HL-60/S4 treated with phorbol 12-myristate 13-acetate at 8.2 ng/mL for 4 days and 3 days (cell line): ENCODE measurements around the gene CEMIP2.

ENCODE experiments used
- in situ Hi-C: fragments of 300-500 bp; cut with MboI; formaldehyde crosslinking; loops from 2 replicates; pipeline ENCODE4 v1.15.0; 2022; ENCODE audit warnings: low sequenced_read_pairs

Gene CEMIP2

GRCh38 chr9:71752352-71752751 lies 16.0 kb downstream of the CEMIP2 start:
- in situ Hi-C loops = no loop called here

GRCh38 chr9:71748280-71748743 lies 20.0 kb downstream of the CEMIP2 start:
- in situ Hi-C loops = no loop called here

GRCh38 chr9:71747576-71747975 lies 20.7 kb downstream of the CEMIP2 start:
- in situ Hi-C loops = no loop called here

GRCh38 chr9:71746758-71747125 lies 21.6 kb downstream of the CEMIP2 start:
- in situ Hi-C loops = no loop called here

- in situ Hi-C loops = no loop called here
These were observed 22.1 kb downstream of the CEMIP2 start for GRCh38 chr9:71746023-71746757.

GRCh38 chr9:71744754-71745521 lies 23.4 kb downstream of the CEMIP2 start:
- in situ Hi-C loops = no loop called here

- in situ Hi-C loops = no loop called here
These were observed 24.4 kb downstream of the CEMIP2 start for GRCh38 chr9:71743882-71744281.

- in situ Hi-C loops = no loop called here
These were observed 25.1 kb downstream of the CEMIP2 start for GRCh38 chr9:71743217-71743705.

GRCh38 chr9:71742703-71743102 lies 25.6 kb downstream of the CEMIP2 start:
- in situ Hi-C loops = no loop called here

- in situ Hi-C loops = no loop called here
These were observed 26.2 kb downstream of the CEMIP2 start for GRCh38 chr9:71741926-71742648.

GRCh38 chr9:71740199-71740598 lies 28.1 kb downstream of the CEMIP2 start:
- in situ Hi-C loops = no loop called here

GRCh38 chr9:71737455-71737854 lies 30.9 kb downstream of the CEMIP2 start:
- in situ Hi-C loops = no loop called here

GRCh38 chr9:71736236-71736635 lies 32.1 kb downstream of the CEMIP2 start:
- in situ Hi-C loops = no loop called here

GRCh38 chr9:71734950-71735349 lies 33.4 kb downstream of the CEMIP2 start:
- in situ Hi-C loops = no loop called here

- in situ Hi-C loops = no loop called here
These were observed 35.1 kb downstream of the CEMIP2 start for GRCh38 chr9:71733176-71733575.

GRCh38 chr9:71729816-71730526 lies 38.3 kb downstream of the CEMIP2 start:
- in situ Hi-C loops = no loop called here

GRCh38 chr9:71726723-71727122 lies 41.6 kb downstream of the CEMIP2 start:
- in situ Hi-C loops = no loop called here

- in situ Hi-C loops = no loop called here
These were observed 42.5 kb downstream of the CEMIP2 start for GRCh38 chr9:71725590-71726338.

- in situ Hi-C loops = no loop called here
These were observed 46.5 kb downstream of the CEMIP2 start for GRCh38 chr9:71721855-71722254.

GRCh38 chr9:71719562-71719961 lies 48.8 kb downstream of the CEMIP2 start:
- in situ Hi-C loops = no loop called here
